Skeletal muscle satellite cell (primary cell): ENCODE results near the gene JOSD2.
"Not testable (repeated sequence)": the region's sequence is repeated elsewhere in the genome, so short reads cannot be mapped to it uniquely, and the experiment has no call there.

ENCODE experiments used
- H3K27me3 ChIP-seq: 2 replicates; pipeline ENCODE4 v1.7.0; 2013; ENCODE audit warnings: low read length; ENCODE audit not compliant: control insufficient read depth, insufficient read depth
- H3K36me3 ChIP-seq: 2 replicates; pipeline ENCODE4 v1.7.0; 2013; ENCODE audit warnings: mild to moderate bottlenecking, control low read depth, low read length; ENCODE audit not compliant: insufficient read depth
- H3K4me1 ChIP-seq: 2 replicates; pipeline ENCODE4 v1.7.0; 2013; ENCODE audit warnings: low read length; ENCODE audit not compliant: control insufficient read depth, insufficient read depth
- H3K4me2 ChIP-seq: 2 replicates; pipeline ENCODE4 v1.7.0; 2013; ENCODE audit warnings: mild to moderate bottlenecking, low read length
- H3K4me3 ChIP-seq: 2 replicates; pipeline ENCODE4 v1.7.0; 2013; ENCODE audit warnings: low read length
- H3K9ac ChIP-seq: 2 replicates; pipeline ENCODE4 v1.7.0; 2013; ENCODE audit warnings: mild to moderate bottlenecking, low read depth, low read length, moderate library complexity
- H3K9me3 ChIP-seq: replicated peaks from 2 replicates; pipeline ENCODE4 v1.7.0; 2013; ENCODE audit warnings: mild to moderate bottlenecking, control low read depth, low read length

JOSD2 gene

GRCh38 chr19:50477751-50478515 is 33.1 kb downstream of the JOSD2 start:
- Histone ChIP-seq H3K4me3 (no peak overlapping the region), H3K36me3 (peaks cover 10% of the 10 kb centered on the region), H3K9me3 (no peaks in the 10 kb centered on the region), H3K9ac (no peak overlapping the region), H3K27me3 (no peaks in the 10 kb centered on the region), H3K4me2 (peak overlapping the region; percentile 91), H3K4me1 (peaks cover 7% of the 10 kb centered on the region)

- H3K9ac ChIP-seq = peak overlapping the region; percentile 90
- H3K4me2 ChIP-seq = peak overlapping the region; percentile 91
- H3K4me1 ChIP-seq = peaks cover 7% of the 10 kb centered on the region
- H3K27me3 ChIP-seq = no peaks in the 10 kb centered on the region
- H3K9me3 ChIP-seq = no peaks in the 10 kb centered on the region
- H3K4me3 ChIP-seq = peak overlapping the region; percentile 99
- H3K36me3 ChIP-seq = peaks cover 10% of the 10 kb centered on the region
These were observed 34.1 kb downstream of the JOSD2 start for GRCh38 chr19:50476907-50477238.

- Histone ChIP-seq H3K4me2 (peak within 1 kb of the TSS; percentile 91), H3K36me3 (peaks cover 10% of the 10 kb centered on the region), H3K9me3 (no peaks in the 10 kb centered on the region), H3K4me1 (peaks cover 7% of the 10 kb centered on the region), H3K27me3 (no peaks in the 10 kb centered on the region), H3K4me3 (peak within 1 kb of the TSS; percentile 99), H3K9ac (peak within 1 kb of the TSS; percentile 90)
These were observed 34.6 kb downstream of the JOSD2 start, which contains the start of the genes EMC10 and GARIN5A for GRCh38 chr19:50476224-50476906. Gene EMC10, plus strand, starts transcription at chr19:50476507. Its CDS starts 38 bp downstream, at chr19:50476545. Gene GARIN5A, minus strand, starts transcription at chr19:50476848. Its CDS starts 460 bp downstream, at chr19:50476388.

DNA sequence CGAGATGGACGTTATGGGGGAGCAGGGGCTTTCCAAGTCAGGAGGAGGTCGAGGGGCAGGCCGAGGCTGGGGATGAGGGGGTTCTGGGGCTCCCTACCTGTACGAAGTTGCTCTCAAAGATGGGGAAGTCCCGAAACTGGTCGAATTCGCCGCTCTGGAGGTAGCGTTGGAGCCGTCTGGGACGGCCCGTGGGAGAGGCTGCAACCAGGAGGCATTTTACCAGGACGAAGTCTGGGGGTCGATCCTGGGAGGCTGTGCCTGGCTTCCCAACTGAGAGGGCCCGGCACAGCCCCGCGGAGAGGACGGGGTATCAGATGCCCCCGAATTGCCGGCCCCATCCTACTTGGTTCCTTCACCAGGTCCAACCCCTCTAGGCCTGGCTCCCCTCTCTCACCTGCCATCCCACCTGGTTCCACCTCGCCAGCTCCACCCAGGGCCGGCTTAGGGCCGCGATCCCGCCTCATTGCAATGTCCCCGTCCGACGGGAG is 35.2 kb downstream of the JOSD2 start:
- no peaks in the 10 kb centered on the region for H3K9me3 ChIP-seq
- H3K27me3 ChIP-seq = no peaks in the 10 kb centered on the region
- H3K4me3 ChIP-seq = peak overlapping the region; percentile 99
- no peak overlapping the region for H3K9ac ChIP-seq
- peak overlapping the region; percentile 91 for H3K4me2 ChIP-seq
- peaks cover 10% of the 10 kb centered on the region for H3K36me3 ChIP-seq
- H3K4me1 ChIP-seq = peaks cover 7% of the 10 kb centered on the region

GRCh38 chr19:50475101-50475568 is 35.9 kb downstream of the JOSD2 start:
- H3K4me1 ChIP-seq = peaks cover 7% of the 10 kb centered on the region
- no peaks in the 10 kb centered on the region for H3K27me3 ChIP-seq

GRCh38 chr19:50473336-50473735 is 37.7 kb downstream of the JOSD2 start:
- H3K9ac ChIP-seq, H3K4me3 ChIP-seq, H3K4me2 ChIP-seq, H3K36me3 ChIP-seq, H3K27me3 ChIP-seq, H3K4me1 ChIP-seq, H3K9me3 ChIP-seq: not testable (repeated sequence)

More at GRCh38 chr19:50475101-50475568, 35.9 kb downstream of the JOSD2 start:
- no peak overlapping the region for H3K4me3 ChIP-seq
- H3K9me3 ChIP-seq = no peaks in the 10 kb centered on the region
- peaks cover 10% of the 10 kb centered on the region for H3K36me3 ChIP-seq
- no peak overlapping the region for H3K9ac ChIP-seq
- no peak overlapping the region for H3K4me2 ChIP-seq

GRCh38 chr19:50468818-50469217 is 42.2 kb downstream of the JOSD2 start:
- H3K4me2 ChIP-seq = no peak overlapping the region
- no peak overlapping the region for H3K9ac ChIP-seq
- no peaks in the 10 kb centered on the region for H3K36me3 ChIP-seq
- no peaks in the 10 kb centered on the region for H3K27me3 ChIP-seq
- peaks cover 5% of the 10 kb centered on the region for H3K4me1 ChIP-seq
- no peaks in the 10 kb centered on the region for H3K9me3 ChIP-seq
- H3K4me3 ChIP-seq = no peak overlapping the region

DNA sequence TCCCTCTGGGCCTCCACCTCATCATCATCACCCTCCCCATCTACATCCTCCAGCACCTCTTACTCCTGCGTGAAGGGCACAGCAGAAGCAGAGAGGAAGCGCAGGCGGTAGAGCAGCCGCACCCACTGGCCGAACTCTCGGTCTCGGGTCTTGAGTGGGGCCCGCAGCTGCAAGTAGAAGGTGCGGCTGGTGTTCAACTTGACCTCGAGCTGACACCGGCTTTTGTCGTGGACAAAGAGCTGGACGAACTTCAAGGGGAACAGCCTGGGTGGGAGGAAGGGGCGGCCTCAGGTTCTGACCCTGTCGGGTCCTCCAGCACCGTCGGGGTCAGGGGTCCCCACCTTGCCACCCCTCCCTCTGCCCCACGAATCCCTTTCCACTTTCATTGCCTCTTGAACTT is 43.4 kb downstream of the JOSD2 start:
- no peak overlapping the region for H3K9ac ChIP-seq
- H3K4me2 ChIP-seq = no peak overlapping the region
- peaks cover 5% of the 10 kb centered on the region for H3K4me1 ChIP-seq
- H3K36me3 ChIP-seq = no peaks in the 10 kb centered on the region
- H3K27me3 ChIP-seq = no peaks in the 10 kb centered on the region
- H3K9me3 ChIP-seq = no peaks in the 10 kb centered on the region
- no peak overlapping the region for H3K4me3 ChIP-seq

DNA sequence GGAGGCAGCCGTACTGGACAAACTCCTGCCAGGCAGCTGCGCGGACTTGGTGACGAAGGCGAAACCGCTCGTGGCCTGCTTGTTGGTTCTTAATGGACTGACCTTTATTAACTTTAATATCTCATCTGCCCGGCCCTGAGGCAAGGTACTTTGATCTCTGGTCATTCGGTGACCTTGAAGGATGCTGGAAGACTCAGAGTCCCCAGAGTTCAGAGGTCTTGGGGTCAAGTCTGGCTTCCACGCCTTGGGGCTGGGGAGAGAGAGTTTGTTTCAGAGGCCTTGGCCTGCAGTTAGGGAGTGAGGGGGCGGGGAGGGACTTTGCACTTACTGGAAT is 44.3 kb downstream of the JOSD2 start:
- Histone ChIP-seq H3K4me2 (no peak overlapping the region), H3K9ac (no peak overlapping the region), H3K4me3 (no peak overlapping the region)

DNA sequence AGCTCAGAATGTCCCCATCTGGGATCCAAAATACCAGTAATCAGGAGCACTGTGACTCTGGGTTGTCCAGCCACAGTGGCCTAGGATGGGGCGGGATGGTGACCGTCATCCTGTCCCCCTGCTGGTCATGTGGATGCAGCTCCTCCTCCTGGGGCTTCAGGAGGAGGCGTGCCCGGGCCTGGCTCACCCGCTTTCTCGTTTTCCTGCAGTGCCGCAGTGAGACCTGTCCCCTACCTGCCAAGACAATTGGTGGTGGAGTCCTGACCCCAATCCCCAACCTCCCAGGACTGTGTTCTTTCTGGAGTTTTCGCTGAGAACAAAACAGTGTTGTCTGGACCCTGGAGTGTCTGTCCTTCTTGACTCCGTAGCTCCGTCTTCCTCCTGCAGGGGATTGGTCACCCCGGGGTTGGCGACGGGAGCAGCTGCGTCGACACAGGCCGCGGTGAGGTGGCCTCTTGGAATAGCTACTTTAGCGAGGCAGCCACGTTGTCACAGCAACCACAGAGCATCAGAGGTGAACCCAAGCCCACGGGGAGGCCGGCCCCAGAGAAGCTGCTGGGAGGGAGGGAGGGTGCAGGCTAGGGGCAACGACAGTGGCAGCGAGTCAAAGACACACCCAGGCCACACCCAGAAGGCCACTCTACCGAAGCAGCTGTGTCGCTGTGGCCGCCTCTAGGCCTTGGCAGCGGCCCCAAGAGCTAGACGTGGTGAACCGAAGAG is 44.8 kb downstream of the JOSD2 start:
- no peaks in the 10 kb centered on the region for H3K27me3 ChIP-seq
- H3K36me3 ChIP-seq = no peaks in the 10 kb centered on the region
- peak overlapping the region; percentile 28 for H3K4me2 ChIP-seq
- H3K4me1 ChIP-seq = peaks cover 5% of the 10 kb centered on the region
- H3K4me3 ChIP-seq = no peak overlapping the region
- H3K9ac ChIP-seq = no peak overlapping the region
- no peaks in the 10 kb centered on the region for H3K9me3 ChIP-seq

More for the DNA sequence above, 44.3 kb downstream of the JOSD2 start:
- no peaks in the 10 kb centered on the region for H3K36me3 ChIP-seq
- no peaks in the 10 kb centered on the region for H3K9me3 ChIP-seq
- H3K4me1 ChIP-seq = peaks cover 5% of the 10 kb centered on the region
- H3K27me3 ChIP-seq = no peaks in the 10 kb centered on the region

DNA sequence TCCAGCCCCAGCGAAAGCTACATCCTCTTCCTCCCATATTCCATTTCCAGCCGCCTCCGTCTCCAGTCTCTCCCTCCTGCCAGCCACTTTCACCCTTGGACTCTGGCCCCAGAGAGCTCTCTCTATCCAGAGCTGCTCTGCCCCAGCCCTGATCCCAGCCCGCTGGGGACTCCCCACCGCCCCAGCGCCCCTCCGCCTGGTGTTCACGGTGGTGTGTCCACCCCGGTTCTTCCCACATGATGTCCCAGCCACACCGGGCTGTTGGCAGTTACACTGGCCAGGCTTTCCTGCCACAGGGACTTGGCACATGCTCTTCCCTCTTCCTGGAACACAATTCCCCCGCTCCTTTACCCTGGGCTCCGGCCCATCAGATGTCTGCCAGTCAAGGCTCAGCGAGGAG is 46.0 kb downstream of the JOSD2 start:
- no peak overlapping the region for H3K9ac ChIP-seq
- H3K4me2 ChIP-seq = no peak overlapping the region
- H3K36me3 ChIP-seq = no peaks in the 10 kb centered on the region
- H3K4me3 ChIP-seq = no peak overlapping the region
- H3K27me3 ChIP-seq = no peaks in the 10 kb centered on the region
- H3K4me1 ChIP-seq = peaks cover 10% of the 10 kb centered on the region
- H3K9me3 ChIP-seq = no peaks in the 10 kb centered on the region
